HG02885 (cell line): ENCODE measurements around the gene CELSR2.
"Not testable (repeated sequence)": the region's sequence is repeated elsewhere in the genome, so short reads cannot be mapped to it uniquely, and the experiment has no call there.

Experiments used
- ATAC-seq: cut with Tn5 transposase; IDR thresholded peaks from one replicate; pipeline ENCODE4 v1.9.1; 2021; ENCODE audit warnings: mild to moderate bottlenecking; ENCODE audit not compliant: unreplicated experiment, poor library complexity

CELSR2 gene

GRCh38 chr1:109248797-109249629 is at the start of gene CELSR2:
Gene CELSR2, plus strand, starts transcription at chr1:109249539. Its CDS starts 541 bp downstream, at chr1:109250080.
- ATAC-seq, result peak; percentile 86

- ATAC-seq, result no peak
These were observed 49.6 kb upstream of the CELSR2 start for GRCh38 chr1:109199710-109200109.

GRCh38 chr1:109201123-109201703 is 48.1 kb upstream of the CELSR2 start:
- no peak for ATAC-seq

GRCh38 chr1:109204484-109204883 is 44.9 kb upstream of the CELSR2 start:
- ATAC-seq, result no peak

GRCh38 chr1:109206339-109206738 is 43.0 kb upstream of the CELSR2 start:
- no peak for ATAC-seq

GRCh38 chr1:109207467-109208103 is 41.8 kb upstream of the CELSR2 start:
- ATAC-seq, result no peak

GRCh38 chr1:109208394-109208793 is 40.9 kb upstream of the CELSR2 start:
- no peak for ATAC-seq

- ATAC-seq, result no peak
These were observed 40.4 kb upstream of the CELSR2 start for GRCh38 chr1:109208836-109209463.

- ATAC-seq, result no peak
These were observed 39.3 kb upstream of the CELSR2 start for GRCh38 chr1:109210058-109210457.

- ATAC-seq, result no peak
These were observed 36.0 kb upstream of the CELSR2 start for GRCh38 chr1:109213345-109213823.

- peak; percentile 86 for ATAC-seq
These were observed 35.3 kb upstream of the CELSR2 start, which contains the start of gene SARS1 for GRCh38 chr1:109213824-109214693. Gene SARS1, plus strand, starts transcription at chr1:109213918. Its CDS starts 75 bp downstream, at chr1:109213993.

GRCh38 chr1:109214695-109215623 is 34.4 kb upstream of the CELSR2 start:
- ATAC-seq, result peak; percentile 31

- ATAC-seq, result no peak
These were observed 32.7 kb upstream of the CELSR2 start for GRCh38 chr1:109216662-109217061.

GRCh38 chr1:109218516-109218915 is 30.8 kb upstream of the CELSR2 start:
- ATAC-seq, result no peak

- not testable (repeated sequence) for ATAC-seq
These were observed 28.1 kb upstream of the CELSR2 start for GRCh38 chr1:109221201-109221600.

GRCh38 chr1:109225308-109225707 is 24.0 kb upstream of the CELSR2 start:
- no peak for ATAC-seq

GRCh38 chr1:109225711-109226445 is 23.5 kb upstream of the CELSR2 start:
- ATAC-seq, result no peak

GRCh38 chr1:109228167-109228566 is 21.2 kb upstream of the CELSR2 start:
- no peak for ATAC-seq
